ENCODE data around the gene BOK.
"Not testable (repeated sequence)": the region's sequence is repeated elsewhere in the genome, so short reads cannot be mapped to it uniquely, and the experiment has no call there.

BOK gene

GRCh38 chr2:241574911-241575623 is 16.5 kb downstream of the BOK start:
- DNase-seq, result no peak

- no peak for DNase-seq
Measured at GRCh38 chr2:241575624-241576292, 17.2 kb downstream of the BOK start.

DNA sequence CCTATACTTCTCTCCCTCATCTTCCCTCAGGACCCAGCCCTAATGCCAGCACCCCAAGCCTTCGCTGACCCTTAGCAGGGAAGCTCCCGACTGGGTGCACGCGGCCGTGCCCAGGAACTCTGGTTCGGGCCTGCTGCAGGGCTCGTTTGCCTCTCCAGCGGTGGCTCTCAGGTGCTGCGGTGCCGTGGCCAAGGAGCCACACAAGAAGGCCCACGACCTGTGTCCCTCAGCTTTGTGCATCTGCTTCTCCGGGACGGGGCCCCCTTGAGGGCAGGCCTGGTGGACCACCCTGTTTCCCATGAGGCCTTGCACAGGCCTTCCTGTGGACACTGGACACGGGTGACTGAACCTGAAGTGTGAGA is 17.7 kb downstream of the BOK start:
- no peak for DNase-seq

GRCh38 chr2:241577413-241578122 is 19.0 kb downstream of the BOK start:
- no peak for DNase-seq

DNA sequence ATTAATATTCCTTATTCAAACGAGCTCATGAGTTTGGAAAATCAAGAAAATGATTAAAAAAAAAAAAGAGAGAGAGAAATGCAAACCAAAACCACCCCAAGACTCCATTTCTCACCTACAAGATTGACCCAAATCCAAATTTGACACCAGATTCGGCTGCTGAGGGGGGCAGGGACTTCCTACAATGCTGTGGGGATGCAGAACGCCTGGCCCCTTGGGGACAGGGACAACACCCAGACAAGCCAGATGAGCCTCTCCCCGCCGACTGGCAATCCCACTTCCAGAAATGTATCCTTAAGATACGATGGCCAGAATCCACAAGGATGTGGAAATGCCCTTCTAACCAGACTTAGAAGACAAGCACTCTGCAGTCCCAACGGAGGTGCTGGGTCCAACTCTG is 20.7 kb downstream of the BOK start:
- no peak for DNase-seq

DNA sequence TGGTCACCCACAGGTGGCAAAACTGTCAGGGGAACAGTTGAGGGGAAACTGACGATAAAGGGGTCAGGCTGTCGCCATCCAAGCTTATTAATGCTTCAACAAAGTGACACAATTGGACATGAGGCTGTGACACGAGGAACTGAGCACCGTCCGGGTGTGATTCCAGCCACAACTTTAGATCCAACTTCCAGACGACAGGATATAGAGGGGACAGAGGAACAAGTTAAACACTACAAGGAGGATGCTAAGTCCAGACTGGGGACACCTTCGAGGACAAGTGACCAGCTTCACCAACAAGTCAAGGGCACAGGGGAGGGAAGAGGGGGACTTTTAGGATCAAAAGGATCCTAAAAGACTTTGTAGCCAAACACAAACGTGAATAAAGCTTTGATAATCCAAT is 23.8 kb downstream of the BOK start:
- DNase-seq, result no peak

DNA sequence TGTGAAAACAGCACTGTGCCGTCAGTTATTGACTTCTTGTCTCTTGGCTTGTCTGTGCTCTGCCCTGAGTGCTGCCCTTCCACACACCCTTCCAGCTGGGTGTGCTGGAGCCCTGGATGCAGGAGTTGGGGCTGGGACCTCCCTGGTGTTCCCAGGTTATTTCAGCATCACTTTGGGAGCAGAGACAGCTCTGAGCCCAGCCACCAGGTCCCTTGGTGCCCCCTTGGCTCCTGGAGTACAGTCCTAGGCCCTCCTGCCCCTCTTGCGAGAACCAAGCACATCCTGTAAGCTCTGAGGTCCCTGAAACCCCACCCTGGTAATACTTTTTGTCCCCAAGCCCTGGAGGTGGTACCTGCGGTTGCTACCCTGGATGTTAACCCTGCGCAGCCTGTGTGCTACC is 24.3 kb downstream of the BOK start:
- DNase-seq, result no peak

GRCh38 chr2:241584436-241584835 is 25.9 kb downstream of the BOK start:
- no peak for DNase-seq

GRCh38 chr2:241586564-241587264 is 28.2 kb downstream of the BOK start:
- DNase-seq, result no peak

- DNase-seq, result not testable (repeated sequence)
Measured at GRCh38 chr2:241589863-241590262, 31.3 kb downstream of the BOK start.

- DNase-seq, result not testable (repeated sequence)
Measured at GRCh38 chr2:241590496-241591455, 32.2 kb downstream of the BOK start.

DNA sequence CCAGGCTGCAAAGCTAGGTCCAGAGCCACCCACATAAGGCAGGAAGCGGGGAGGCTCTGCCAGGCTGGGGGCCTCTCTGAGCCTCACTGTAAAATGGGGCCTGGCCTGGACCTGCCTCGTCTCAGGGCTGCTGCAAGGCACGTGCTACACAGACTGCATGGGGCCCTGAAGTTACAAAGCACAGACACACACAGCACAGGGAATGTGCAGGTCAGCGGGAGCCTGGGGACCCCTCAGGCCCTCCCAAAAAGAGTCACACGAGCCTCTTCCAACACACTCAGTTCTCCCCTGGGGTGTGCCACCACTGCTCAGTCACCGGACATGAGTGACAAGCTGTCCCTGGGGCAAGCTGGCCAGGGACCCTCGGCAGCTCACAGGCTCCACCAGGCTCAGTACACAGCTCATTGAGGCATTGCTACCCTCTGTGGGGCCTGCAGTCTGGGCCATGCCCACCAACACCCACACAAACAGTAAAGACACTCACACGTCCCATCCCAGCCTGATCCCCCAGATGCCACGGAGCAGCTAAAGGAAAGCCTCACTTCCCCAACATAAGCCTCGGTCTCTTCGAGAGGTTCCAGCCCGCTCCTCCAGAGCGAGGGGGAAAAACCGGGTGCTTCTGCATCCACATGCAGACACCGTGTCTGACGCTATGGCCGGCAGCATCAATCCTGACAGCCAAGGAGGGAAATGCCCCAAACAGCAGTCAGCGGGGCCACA is 33.7 kb downstream of the BOK start:
- DNase-seq, result no peak

- no peak for DNase-seq
Measured at GRCh38 chr2:241593271-241593670, 34.7 kb downstream of the BOK start.

DNA sequence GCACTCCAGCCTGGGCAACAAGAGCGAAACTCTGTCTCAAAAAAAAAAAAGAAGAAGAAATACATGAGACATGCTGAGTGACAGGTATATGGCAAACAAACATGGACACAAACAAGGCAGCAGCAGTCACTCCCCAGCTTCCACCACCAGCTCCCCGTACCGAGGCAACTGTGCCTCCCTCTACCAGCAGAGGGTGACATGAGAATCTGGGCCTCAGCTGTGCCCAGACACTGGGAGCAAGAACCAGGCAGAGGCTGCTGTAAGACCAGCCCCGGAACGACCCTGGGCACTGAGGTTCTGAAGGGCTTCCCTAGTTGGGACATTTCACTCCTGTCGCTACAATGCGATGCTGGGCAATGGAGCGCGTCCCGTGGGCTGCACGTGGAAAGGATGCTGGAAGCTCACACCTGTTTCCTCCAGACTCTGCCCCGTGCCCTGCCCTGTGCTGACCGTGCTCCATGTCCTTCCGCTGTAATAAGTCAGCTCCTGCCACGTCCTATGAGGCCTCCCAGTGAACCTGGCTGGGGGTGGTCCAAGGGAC is 37.1 kb downstream of the BOK start:
- DNase-seq, result no peak

DNA sequence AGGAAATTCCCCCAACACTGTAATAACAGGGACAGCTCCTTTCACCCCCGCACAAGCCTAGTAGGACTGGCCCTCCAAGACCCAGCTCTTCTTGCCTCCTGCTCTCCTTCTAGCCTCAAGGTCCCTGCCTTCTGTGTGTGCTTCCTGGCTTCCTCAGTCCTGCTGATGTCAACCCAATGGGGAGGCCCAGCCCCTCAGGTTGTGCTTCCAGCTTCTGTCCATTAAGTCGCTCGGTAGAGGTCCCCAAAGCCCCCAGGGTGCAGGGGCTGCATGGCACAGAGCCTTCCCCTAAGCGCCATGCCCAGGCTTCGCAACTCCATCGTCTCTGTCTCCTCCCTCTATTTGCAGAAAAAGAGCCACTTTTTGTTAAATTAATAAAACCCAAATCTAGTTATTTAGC is 39.0 kb downstream of the BOK start:
- no peak for DNase-seq

DNA sequence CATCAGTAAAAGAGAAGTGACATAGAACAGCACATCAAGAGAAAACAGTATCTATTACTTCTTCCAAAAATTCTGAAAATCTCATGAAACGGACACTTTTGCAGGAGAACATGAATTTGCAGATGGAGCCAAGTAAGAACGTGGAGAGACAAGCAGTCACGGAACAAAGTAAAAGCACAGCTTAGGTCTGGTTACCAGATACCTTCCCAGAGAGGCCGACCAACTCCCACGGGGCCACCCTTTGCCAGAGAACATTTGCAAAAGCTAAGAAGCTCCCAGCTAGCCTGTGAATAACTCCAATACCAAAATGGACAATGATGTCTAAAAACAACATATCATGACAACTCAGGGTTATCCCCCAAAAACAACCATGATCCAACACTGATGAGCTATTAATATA is 39.5 kb downstream of the BOK start:
- no peak for DNase-seq

GRCh38 chr2:241598487-241598886 is 39.9 kb downstream of the BOK start:
- no peak for DNase-seq

DNA sequence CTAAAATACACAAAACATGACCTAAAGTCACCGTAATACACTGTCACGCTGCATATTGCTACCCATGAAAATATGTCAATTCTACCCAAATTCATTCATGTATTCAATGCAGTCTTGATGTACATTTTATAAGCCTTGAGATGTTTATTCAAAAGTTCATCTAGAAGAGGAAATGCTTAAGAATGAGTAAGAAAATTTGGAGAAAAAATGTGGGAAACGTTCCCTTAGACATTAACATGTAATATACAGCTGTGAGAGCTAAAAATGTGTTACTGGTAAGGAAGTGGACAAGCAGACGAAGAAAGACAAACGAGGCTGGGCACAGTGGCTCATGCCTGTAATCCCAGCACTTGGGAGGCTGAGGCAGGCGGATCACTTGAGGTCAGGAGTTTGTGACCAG is 41.1 kb downstream of the BOK start:
- DNase-seq, result no peak

GRCh38 chr2:241601841-241602240 is 43.3 kb downstream of the BOK start:
- DNase-seq, result no peak

DNA sequence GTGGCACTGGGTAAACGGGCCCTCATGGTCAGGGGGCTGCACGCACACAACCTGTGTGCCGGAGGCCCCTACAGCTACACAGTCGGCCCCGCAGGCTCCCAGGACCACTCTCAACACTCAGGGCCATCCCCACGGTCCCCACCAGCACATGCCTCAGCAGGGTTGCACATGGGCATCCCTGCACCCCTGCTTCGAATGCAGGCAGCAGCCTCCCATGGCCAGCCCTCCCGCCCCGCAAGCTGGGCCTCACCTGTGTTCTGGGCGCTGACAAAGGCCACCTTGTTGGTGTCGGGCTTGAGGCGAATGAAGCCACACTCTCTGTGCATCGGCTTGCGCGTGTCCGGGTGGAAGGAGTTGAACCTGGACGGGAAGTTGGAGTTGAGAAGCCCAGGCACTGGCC is 44.2 kb downstream of the BOK start:
- DNase-seq, result no peak

DNA sequence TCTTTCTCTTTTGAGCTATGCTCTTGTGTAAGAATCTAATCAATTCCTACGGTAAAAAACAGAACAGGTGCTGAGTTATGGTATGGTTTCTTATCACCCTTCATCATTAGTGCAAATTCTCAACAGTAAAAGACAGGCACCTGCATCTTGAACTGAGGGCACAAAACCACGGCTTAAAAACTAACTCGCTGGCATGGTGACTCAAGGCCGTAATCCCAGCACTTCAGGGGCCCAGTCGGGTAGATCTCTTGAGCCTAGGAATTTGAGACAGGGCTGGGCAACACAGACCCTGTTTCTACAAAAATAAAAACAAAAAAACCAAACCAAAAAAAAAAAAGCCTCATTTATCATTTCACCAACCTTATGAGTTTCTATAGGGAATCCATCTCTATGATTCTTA is 45.1 kb downstream of the BOK start:
- DNase-seq, result no peak

Measured in NCI-H1694 treated with DMSO at 0.1 percent for 48 hours (cell line).